ENCODE data around the gene CDH24.

CDH24 gene

DNA sequence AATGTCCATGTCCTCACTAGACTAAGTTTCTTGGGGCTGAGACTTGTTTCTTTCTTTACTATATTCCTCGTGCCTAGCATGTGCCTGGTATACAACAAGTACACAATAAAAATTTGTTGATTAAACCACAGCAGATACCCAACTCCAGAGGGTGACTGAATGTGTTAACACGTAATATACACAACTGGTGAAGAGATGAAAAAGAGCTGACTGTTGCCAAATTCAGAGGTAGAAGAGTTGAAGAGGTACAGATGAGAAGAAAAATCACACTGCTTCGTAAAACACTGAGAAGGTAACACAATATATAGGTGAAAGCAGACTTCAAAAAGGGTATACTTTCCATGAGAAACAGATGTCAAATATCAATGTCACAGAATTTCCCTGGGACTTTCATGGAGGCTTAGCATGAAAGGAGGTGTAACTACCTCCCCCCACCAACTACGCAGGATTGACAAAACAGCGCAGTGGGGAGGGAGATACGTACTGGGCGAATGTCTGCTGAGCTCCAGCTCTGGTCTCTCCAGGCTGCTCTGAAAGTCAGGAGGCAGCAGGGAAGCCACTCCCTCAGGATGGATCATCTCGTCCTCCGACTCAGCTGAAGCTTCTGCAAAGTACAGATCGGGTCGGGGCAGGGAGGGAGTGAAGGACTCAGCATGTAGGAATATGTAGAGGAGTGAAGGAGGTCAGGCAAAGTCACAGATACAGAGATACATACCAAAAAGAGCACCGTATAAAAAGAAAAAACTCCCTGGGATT lies 32.4 kb upstream of the CDH24 start:
- no peak for DNase-seq

DNA sequence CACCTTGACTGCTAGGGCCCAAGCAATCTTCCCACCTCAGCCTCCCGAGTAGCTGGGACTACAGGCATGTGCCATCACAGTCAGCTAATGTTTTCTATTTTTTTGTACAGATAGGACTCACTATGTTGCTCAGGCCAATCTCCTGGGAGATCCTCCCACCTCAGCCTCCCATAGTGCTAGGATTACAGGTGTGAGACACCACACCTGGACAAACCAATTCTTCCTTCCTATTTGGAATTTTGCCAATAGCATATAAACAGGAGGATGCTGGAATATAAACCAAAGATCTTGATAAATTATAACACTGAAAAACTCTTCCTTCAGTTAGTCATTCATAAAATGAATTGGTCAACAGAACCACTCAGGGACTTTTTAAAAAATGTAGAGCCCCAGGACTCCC lies 29.2 kb upstream of the CDH24 start:
- no peak for DNase-seq

DNA sequence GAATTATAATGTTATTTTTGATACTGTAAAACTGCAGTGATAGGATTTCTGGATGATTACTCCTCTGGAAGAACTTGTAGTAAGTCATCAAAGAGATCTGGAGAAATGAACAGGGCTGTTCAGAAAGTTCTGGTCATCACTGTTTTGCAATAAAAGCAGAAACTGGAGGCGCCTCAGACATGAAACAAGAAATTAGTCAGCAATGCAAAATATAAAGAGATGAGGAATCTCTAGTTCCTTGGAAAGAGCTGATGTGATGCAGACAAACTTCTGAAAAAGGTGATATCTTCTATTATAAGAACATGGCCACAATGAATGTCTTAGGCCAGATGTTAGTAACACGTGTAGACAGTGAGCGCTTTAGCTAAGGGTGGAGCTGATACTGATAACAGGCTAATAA lies 28.1 kb upstream of the CDH24 start:
- no peak for DNase-seq

DNA sequence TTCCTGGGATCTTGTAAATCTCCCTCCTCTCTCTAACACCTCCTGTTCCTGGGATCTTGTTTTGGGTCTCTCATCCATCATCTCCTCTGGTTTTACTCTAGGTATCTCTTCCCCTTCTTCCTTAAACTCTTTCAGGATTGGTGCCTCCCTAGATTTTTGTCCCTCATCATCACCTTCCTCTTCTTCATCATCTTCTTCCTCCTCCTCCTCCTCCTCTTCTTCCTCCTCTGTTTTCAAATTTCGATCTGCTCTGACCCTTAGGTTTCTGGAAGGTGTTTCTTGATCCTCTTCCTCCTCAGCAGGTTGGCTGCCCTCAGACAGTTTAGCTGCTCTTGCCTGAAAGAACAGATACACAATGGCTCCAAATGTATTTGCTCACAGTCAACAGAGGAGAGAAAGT lies 23.2 kb upstream of the CDH24 start:
- no peak for DNase-seq

DNA sequence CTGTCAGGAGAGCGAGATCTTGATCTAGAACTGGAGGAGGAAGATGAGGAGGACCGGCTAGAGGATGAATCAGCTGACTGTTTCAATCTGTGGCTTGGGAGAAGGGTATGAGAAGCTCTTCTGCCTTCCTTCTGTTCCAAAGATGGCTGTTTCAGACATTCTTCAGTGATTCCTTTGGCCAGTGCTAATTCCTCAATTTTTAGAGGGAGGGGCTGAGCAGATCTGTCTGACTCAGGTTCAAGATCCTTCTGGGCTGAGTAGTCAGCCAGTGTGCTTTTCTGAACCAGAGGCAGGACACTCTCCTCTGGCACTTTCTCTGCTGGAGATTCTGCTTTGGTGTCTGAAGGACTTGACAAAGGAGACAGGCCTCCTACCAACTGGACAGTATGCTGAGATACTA lies 22.4 kb upstream of the CDH24 start:
- DNase-seq: peak; percentile 37

DNA sequence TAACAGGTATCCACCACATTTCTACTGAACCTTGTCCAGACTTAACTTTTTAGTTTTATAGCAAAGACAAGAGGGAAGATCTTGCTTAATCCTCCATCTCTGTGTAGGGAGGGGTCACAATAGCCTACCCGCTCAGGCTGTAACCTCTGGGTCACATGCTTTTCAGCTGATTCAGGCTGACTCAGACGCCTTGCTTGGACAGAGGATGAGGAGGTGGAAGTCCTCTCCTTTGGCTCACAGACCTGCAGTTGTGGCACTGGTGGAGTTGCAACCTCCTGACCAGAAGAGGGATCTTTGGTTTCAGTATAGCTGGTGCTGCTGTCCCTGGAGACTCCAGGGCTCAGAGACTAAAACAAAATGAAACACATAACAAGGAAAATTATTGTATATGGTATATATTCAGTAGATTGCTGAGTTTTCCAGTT lies 21.4 kb upstream of the CDH24 start:
- peak; percentile 82 for DNase-seq

DNA sequence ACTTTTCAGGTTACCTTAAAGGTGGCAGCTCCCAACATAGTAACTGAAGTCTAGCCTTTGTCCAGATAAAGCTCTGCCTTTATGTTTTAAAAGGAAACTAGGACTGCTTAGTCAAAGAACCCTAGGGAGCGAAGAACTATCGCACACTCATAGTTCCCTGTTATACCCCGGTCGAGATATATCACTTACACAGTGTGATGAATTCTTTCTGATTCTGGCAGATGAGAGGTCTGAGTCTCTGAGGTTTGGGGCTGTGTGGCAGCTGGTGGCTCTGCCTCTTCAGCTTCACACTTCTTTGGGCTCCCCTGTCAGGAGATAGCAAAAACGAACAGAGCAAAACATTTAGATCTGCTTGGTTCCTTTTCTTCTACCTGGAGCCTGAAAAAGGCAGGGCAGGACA lies 20.6 kb upstream of the CDH24 start:
- no peak for DNase-seq

DNA sequence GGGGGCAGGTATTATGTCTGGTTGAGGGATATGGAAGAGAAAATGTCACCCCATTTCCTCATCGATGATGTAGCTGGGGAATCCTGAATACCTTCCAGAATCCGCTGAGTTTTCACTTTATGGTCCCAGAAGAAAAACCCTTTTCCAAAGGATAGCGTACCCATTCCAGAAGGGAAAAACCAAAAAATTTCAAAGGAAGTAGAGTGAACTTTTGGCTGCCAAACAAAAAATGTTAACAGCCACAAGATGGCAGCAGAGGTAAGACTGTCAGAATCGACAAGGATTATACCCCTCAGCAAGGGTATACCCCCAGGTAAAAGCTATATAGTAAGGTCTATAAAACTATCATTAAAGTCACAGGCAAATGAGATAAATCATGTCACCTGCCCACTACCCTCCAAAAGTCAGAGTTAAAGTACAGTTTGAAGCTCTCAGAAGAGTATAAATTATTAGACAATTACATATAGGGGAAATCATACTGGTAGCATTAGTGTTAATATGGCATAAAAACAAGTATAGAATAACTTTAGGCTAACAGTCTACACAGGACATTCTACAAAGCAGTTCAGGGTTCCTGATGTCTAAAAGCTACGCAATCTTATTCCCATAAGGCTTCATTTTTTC lies 19.6 kb upstream of the CDH24 start:
- no peak for DNase-seq

DNA sequence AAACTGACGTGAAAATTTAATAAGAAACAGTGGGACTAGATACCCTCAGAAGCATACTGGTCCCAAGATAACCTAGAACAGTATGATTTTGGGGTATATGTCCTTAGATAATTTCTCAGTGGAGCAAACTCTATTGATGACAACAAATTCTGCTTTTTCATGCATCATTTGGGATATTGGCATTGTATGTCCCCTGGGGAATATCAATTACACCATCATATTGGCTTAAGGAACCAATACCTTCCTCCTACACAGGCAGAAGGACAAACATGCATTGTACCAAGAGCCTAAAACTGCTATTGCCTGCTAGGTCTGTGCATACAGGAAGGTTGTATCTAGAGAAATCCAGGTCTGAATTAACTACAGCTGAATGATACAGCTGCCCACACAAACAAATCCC lies 17.6 kb upstream of the CDH24 start:
- DNase-seq: no peak

DNA sequence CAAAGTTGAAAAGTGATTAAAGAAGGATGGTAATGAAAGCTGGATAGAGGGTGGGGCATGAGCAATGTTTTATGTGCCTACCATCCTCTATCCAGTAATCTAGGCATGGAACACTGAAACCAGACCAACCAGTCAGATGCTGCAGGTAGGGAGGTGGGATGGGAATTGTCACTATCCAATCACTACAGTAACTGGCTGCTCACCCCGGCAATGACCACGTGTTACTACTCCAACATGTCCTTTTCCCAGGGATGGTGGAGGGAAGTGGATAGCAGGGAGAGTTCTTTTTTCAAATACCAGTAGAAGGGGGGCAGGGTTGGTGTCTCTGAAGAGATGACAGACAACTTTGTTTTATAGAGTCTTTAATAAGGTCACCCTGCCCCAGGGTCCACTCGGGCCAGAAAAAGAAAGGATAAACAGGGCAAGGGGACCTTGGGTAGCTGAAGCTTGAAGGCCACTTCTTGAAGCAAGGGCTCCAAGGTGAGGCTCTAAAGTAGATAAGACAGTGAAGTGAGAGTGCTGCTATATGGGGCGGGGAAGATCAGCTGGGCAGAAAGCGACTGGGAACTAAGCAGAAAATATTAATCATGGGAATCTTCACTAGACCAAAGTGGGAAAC lies 14.7 kb upstream of the CDH24 start:
- no peak for DNase-seq

DNA sequence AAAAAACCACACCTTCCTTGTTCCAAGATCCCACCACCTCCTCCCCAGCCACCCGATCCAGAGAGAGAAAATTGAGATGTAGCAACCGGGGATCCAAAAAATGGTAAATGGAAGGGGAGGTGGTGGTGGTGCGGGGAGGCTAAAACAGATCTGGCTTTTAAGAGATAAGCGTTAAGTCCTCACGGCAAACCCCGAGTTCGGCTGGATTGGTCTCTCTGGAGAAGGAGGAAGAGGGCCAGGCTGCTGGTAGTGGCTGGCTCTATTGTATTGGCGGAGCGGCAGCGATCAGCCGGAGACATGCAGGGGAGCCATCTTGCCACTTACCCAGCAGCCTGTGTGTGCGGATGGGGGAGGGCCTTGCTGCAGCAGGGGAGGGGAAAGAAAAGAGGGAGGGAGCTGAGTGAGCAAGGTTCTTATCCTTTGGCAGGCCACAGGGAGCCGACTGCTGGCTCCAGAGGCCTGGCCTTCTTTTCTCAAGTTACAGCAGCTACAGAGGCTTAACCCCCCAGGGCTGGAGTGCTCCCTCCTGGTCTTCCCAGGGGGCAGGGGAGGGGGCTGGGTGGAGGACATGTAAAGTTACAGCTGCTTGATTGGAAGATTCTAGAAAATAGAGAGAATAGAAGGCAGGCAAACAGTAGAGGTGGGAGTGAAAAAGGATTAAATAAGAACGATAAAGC lies 14.1 kb upstream of the CDH24 start:
- DNase-seq: peak; percentile 91

DNA sequence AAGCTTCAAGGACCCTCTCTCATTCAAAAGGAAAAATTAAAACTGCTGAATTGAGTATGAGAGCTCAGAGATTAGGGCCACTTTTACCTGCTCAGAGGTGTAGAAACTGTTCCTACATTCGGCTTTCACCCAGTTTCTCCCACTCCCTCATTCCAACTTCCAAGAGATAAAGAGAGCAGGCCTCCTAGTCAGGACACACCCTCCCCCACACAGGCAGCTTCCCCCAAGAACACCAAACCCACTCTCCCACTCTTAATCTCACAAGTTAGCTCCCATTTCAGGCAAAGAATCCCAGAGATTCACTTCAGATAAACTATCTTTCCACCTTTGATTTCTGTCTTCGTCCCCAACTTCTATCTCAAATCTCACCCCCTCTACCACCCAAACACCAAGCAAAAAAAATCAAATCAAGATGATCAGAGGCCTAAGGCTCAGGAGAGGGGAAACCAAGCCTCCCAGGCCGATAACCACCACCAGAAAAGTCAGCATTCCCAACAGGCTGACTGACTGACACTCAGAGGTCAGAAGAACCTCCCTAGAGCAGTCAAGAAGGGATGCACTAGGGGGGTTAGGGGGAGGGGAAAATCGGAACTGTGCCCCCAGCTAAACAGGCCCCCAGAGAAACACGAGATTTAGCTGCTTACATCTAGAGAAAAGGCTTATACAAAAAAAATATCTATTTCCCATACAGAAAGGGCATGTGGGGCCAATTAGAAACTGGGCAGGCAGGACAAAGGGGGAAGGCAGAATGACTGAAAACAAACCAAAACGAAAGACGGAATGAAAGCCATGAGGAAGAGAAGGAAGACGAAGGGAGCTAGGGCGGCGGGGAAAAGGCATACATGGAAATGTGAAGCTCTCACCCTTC lies 13.2 kb upstream of the CDH24 start:
- DNase-seq: no peak

DNA sequence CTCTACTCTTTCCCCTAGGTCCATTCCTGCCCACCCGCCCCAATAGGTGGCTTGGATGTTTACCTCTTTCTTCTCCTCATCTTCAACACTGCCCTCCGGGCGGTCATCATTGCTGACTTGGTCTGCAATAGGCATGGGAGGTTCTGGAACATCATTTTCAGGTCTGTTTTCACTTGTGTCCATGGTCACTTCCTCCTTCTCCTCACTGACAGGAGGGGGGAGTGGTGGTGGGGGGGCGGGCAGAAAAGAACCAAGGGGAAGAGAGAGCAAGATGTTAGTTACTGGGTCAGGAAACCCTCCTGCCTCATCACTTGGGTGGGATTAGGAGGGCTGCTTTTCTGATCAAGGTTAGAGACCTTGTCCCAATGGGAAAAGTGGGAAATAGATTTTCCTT lies 12.1 kb upstream of the CDH24 start:
- DNase-seq: no peak

DNA sequence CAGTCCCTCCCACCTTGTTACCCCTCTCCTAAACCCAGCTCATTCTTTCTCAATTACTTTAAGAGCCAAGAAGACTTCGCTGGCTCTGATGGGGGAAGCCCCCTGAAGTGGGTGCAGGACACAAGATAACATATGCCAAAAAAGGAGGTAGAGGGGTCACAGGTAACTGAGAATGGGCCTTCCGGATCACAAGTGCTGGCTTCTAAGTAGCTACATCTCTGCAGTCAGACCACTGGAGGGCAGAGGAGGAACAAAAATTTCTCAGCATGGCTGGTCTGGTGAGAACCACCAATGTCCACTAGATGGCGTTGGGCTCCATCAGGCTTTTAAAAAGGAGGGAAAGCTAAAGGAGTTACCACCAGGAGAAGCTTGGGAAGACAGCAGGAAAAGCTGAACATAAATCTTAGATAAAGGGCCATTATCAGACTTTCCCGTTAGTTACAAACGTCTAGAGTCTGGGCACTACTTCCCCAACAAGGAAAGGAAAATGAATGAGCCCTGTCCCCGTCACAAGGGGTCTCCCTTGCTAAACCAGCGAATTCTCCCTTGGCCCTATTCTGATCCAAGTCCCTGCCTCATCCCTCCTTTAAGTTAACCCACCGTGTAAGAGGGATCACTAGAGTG lies 11.6 kb upstream of the CDH24 start:
- peak; percentile 91 for DNase-seq

DNA sequence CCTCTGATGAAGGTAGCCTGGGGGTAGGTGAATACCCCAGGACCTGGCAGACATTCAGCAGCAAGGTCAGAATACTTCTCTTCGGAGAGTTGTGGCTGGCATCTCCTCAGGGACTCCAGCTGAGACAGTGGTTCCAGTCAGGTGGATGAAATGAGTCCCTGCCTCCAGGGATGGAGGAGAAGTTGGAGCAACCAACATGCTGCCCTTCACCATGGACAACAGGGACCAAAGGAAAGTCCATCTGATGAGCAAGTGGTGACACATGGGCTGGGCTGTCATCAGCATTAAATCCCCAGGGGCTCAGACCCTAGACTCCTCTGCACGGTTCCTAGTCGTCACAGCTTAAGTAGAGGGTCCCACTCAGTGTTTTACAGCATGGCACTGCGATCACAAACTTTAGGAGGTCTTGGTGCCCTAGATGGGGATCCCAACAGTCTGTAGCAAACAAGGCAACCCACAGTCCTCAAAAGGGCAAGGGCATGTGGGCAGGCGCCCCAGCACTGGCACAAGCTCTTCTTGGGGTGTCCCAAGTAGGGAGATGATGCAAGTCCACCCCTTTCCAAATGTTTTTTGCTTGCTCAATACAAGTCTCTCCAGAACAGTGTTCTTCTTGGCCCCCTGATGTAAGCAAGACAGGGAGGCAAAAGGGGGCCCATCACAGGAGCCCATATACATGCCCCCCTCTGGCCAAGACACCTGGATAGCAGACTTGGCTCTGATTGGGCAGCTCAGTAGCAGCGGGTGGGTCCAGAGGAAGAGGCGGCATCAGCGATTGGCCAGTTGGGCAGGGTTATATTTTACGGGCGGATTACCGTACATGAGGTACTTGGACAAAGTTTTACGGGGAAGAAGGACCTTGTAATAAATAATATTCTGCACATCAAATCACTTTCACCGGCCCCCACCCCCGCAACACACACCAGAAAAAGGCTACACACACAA lies 10.8 kb upstream of the CDH24 start:
- DNase-seq: no peak

DNA sequence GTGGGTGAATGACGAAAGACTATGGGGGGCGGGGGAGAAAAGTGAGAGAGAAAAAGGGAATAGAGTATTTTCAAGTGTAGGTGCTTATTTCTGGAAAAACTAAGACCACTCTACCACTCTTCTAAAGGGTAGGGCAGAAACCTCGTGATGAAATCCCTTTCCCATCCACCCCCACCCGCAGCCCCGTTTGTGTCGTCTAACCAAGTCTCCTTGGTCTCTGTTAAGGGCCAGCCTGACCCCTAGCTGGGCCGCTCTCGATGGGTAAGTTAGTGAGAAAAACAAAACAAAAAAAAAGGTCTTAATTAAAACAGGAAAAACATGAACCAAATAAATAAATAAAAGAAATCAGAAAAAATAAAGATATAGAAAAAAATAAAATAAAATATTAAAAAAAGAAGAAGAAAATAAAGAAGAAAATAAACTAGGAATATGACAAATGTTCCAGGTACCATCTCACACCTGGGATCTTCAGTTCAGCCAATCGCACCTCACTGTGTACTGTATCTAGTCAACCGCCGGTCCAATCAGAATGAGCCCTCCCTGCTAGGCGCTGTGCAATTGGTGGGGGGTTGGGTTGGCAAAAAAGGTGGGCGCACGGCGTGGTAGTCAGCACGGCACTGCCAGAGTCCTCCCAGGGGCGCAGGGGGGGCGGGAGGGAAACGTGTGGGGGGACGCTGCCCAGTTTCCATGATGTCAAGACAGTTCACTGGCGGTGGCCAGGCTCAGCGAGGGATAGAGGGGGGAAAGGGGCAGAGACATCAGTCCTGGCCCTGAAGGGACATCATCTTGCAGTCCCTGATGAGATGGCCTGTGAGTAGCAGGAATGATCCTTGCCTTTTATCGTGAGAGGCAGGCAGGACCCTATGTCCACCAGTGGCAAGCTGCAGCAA lies 9.8 kb upstream of the CDH24 start:
- no peak for DNase-seq

DNA sequence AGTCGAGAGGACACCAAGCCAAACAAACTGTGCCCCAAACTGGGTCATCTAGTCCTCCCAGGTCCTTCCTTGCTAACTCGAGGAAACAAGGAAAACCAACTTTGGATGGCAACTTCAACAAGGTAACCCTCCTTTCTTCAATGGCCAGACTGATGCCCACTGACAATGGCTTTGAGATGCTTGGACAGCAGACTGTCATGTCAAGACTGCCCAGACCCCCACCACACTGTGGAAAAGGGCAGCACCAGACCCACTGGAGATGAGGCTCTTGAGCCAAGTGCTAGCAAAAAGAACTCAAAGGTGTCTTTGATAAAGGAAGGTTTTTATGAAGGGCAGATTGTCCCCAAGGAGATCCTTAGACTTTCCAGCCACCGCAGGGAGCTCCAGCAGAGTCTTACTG lies 9.0 kb upstream of the CDH24 start:
- no peak for DNase-seq

DNA sequence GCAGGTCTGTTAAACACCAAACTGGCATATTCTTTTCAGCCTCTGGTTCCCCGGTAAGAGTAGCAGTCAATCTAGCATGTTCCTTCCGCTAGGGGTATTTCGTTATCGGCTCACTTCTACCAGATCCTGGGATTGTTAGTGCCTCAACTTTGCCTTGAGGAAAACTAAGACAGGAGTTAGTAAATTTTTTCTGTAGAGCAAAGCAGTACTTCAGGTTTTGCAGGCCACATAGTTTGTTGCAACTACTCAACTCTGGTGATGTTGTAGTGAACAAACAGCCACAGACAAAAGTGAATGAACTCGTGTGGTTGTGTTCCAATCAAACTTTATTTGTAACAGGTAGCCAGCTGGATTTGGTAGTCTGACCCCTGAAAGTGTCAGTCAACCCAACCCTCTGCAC lies 6.3 kb upstream of the CDH24 start:
- DNase-seq: no peak

DNA sequence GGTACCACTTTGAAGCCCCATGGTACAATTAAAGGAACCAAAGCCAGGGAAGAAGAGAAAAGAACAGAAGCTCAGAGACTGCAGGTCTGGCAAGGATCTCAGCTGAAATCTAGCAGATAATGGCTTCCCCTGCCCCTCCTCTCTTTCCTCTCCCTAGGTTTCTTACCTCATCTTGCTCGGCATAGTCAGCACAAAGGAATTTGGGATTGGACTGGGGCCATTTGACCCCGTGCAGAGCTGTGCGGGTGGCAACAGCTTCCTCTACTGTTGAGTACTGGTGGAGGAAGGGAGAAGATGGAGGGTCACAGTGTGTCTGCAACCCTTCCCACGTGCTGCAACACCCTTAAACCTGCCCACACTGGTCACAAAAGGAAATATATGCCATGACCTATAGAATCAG lies 4.7 kb upstream of the CDH24 start:
- DNase-seq: peak; percentile 96

All from fibroblast of skin of right quadriceps (primary cell).